Heart left ventricle (tissue), 16 donors: ENCODE data around the gene BTBD2. TPM values are rescaled to one million over a fixed set of nuclear protein-coding genes. Genes with fewer than 3 reads are reported as not detected.

ENCODE experiments used
- ATAC-seq, 4 donors: fragments of 200-7000 bp; cut with Tn5 transposase; one replicate each; pipeline ENCODE4 v1.9.1; 2020 to 2022; ENCODE audit warnings: moderate library complexity in 4 of 4, mild to moderate bottlenecking in 3 of 4, moderate number of reproducible peaks in 1 of 4
- DNase-seq, 5 donors: peaks; one replicate each; pipeline ENCODE4 v3.0.0-alpha.2; 2020
- H3K27ac ChIP-seq, 12 donors: fragments of 200-600 bp; sonication (generic) in 4 of 12; one replicate each; pipeline versions ENCODE4 v1.5.0 to v1.8.0; 2016 to 2022; ENCODE audit warnings: mild to moderate bottlenecking in 2 of 12
- H3K27me3 ChIP-seq, 9 donors: fragments of 200-600 bp; sonication (generic) in 2 of 9; one replicate each; pipeline versions ENCODE4 v1.5.1 to v1.8.0; 2016 to 2022; ENCODE audit warnings: mild to moderate bottlenecking in 3 of 9
- H3K36me3 ChIP-seq, 9 donors: fragments of 200-600 bp; sonication (generic) in 2 of 9; one replicate each; pipeline versions ENCODE4 v1.5.0 to v1.8.0; 2018 to 2022; ENCODE audit warnings: mild to moderate bottlenecking in 2 of 9
- H3K4me1 ChIP-seq, 12 donors: fragments of 200-600 bp; sonication (generic) in 4 of 12; one replicate each; pipeline versions ENCODE4 v1.5.0 to v1.8.0; 2016 to 2022; ENCODE audit warnings: mild to moderate bottlenecking in 3 of 12
- H3K4me3 ChIP-seq, 12 donors: fragments of 200-600 bp; sonication (generic) in 4 of 12; one replicate each; pipeline versions ENCODE4 v1.5.0 to v1.8.0; 2017 to 2022; ENCODE audit warnings: mild to moderate bottlenecking in 9 of 12, moderate library complexity in 4 of 12
- H3K9me3 ChIP-seq, 12 donors: fragments of 200-600 bp; sonication (generic) in 4 of 12; one replicate each; pipeline versions ENCODE4 v1.5.0 to v1.8.0; 2016 to 2022; ENCODE audit warnings: mild to moderate bottlenecking in 1 of 12
- CTCF ChIP-seq, 12 donors: fragments of 200-600 bp; sonication (generic) in 4 of 12; IDR thresholded peaks; one replicate each; pipeline versions ENCODE4 v1.5.0 to v1.8.0; 2018 to 2022; ENCODE audit warnings: antibody characterized with exemption in 12 of 12, mild to moderate bottlenecking in 5 of 12
- POLR2A ChIP-seq, 2 donors: fragments of 450-650 bp; IDR thresholded peaks; one replicate each; pipeline ENCODE4 v1.6.1; 2017; ENCODE audit warnings: antibody characterized with exemption in 2 of 2, mild to moderate bottlenecking in 2 of 2, moderate library complexity in 2 of 2
- WGBS, 4 donors: extraction: QIAGEN DNeasy Blood & Tissue Kit in 2 of 4; methylation state at CpG; one replicate each; pipeline versions ENCODE4 v1.1.5 to v1.1.7; 2013 to 2018; 5-methylcytosine and 5-hydroxymethylcytosine counted together
- intact Hi-C, 10 donors: fragments of 100-400 bp; cut with DNase I; formaldehyde crosslinking; loops; one replicate each; pipeline versions ENCODE4 v1.11.1 to v1.14.2; 2022
- polyA plus RNA-seq, 2 donors: library from polyadenylated mRNA; stranded (reverse); fragments of 200-250 nt; gene quantifications; one replicate each; pipeline ENCODE4 v1.2.3, GENCODE V29; 2013
- total RNA-seq, 9 donors: library from RNA; depleted of rRNA in 2 of 9; stranded (reverse); fragments of >200 nt in 2 of 9; fragmentation: NEBNext Ultra II Directional in 3 of 9; extraction: Animal tissue kit (Norgen Biotek cat#: 25700) in 3 of 9; gene quantifications; one replicate each; pipeline versions ENCODE4 v1.1.0 to v1.2.4, GENCODE V29; 2016 to 2023
- donor health status: ischemic (EF 13 %, LVEDD 7.1; RV severe dilation, severe dysfunction).
- donor health status: healthy with polysubstance abuse.
- donor health status: DM: no; HTN: yes; CAD: no.
- donor health status: DM: no; HTN: no; CAD: no.
- donor health status: ischemic (EF 25% LVEDD 6.9; RV normal size, moderate dysfunction).
- donor health status: ischemic (EF 25% LVEDD 5.7; RV mildly dilated, moderate dysfunction).
- donor health status: healthy.
- donor health status: DM: yes; HTN: yes; CAD: no.
- donor health status: ischemic (EF 35%, LVEDD 5.7; RV mildly dilated, moderate dysfunction).
- donor health status: nonischemic (EF 11% LVEDD 7.7; RV severe dilation, severe dysfunction).
- donor health status: DM: yes; HTN: yes; CAD: no.
- donor health status: PGD.
- donor health status: ischemic (EF 29% LVEDD 5.4; RV normal size, mild dysfunction).
- donor health status: nonischemic (EF 23%, LVEDD 6.1; RV moderate dilation, normal function).

Gene BTBD2
- total and polyA plus RNA-seq, 11 donors = 39.4 to 81.8 (median 51.8) TPM

GRCh38 chr19:2032296-2032941 lies 16.9 kb upstream of the BTBD2 start:
- Histone ChIP-seq H3K4me1 (peaks cover 0 to 59% (median 22%) of the 10 kb centered on the region in 12 donors), H3K4me3 (peak overlapping the region in 5 of 12 donors; percentile 4 to 36 (median 24))
- intact Hi-C loops = loop anchor here in 1 of 10 donors (1.0 kb wide), 1 partner anchor 10 kb away; no protein-coding TSS in a partner anchor

GRCh38 chr19:2027361-2027760 lies 11.8 kb upstream of the BTBD2 start:
- 80 to 87% (median 82%) methylated on average over 9 of the region's 9 CpGs for WGBS, 4 donors
- peaks cover 0 to 7% (median 0%) of the 10 kb centered on the region in 12 donors for H3K9me3 ChIP-seq
- ATAC-seq (no peak), DNase-seq (no peak)
- intact Hi-C loops = no loop called here
- H3K27ac ChIP-seq = peak overlapping the region in 1 of 12 donors; percentile 15
- H3K4me1 ChIP-seq = peaks cover 0 to 32% (median 16%) of the 10 kb centered on the region in 12 donors
- H3K27me3 ChIP-seq = no peaks in the 10 kb centered on the region
- no peaks in the 10 kb centered on the region for H3K36me3 ChIP-seq
- no peak overlapping the region for H3K4me3 ChIP-seq
- no peak for TF ChIP-seq POLR2A (IDR thresholded peaks at IDR 0.05)
- TF ChIP-seq CTCF (IDR thresholded peaks at IDR 0.05) = no peak

More at GRCh38 chr19:2032296-2032941, 16.9 kb upstream of the BTBD2 start:
- ATAC-seq = peak; percentile 90 to 96 (median 94)
- TF ChIP-seq CTCF (IDR thresholded peaks at IDR 0.05) (no peak), POLR2A (IDR thresholded peaks at IDR 0.05) (peak in 1 of 2 donors; percentile 63)
- Histone ChIP-seq H3K36me3 (peaks cover 0 to under 1% (median 0%) of the 10 kb centered on the region in 9 donors), H3K27ac (peak overlapping the region; percentile 86 to 99 (median 93)), H3K9me3 (peaks cover 0 to 13% (median 8%) of the 10 kb centered on the region in 12 donors), H3K27me3 (no peaks in the 10 kb centered on the region)
- peak; percentile 93 to 97 (median 96) for DNase-seq
- WGBS, 4 donors = 5 to 13% (median 11%) methylated on average over 17 to 19 of the region's 19 CpGs

GRCh38 chr19:2026770-2027169 lies 11.3 kb upstream of the BTBD2 start:
- intact Hi-C loops = no loop called here
- peak overlapping the region in 1 of 12 donors; percentile 15 for H3K27ac ChIP-seq
- no peaks in the 10 kb centered on the region for H3K36me3 ChIP-seq
- DNase-seq (no peak), ATAC-seq (no peak)
- TF ChIP-seq CTCF (IDR thresholded peaks at IDR 0.05) (no peak), POLR2A (IDR thresholded peaks at IDR 0.05) (no peak)
- no peak overlapping the region for H3K4me3 ChIP-seq
- 89 to 94% (median 93%) methylated on average over 10 of the region's 10 CpGs for WGBS, 4 donors
- H3K27me3 ChIP-seq = no peaks in the 10 kb centered on the region
- H3K9me3 ChIP-seq = peaks cover 0 to 7% (median 0%) of the 10 kb centered on the region in 12 donors
- H3K4me1 ChIP-seq = peaks cover 0 to 26% (median 10%) of the 10 kb centered on the region in 12 donors

GRCh38 chr19:2022289-2022688 lies 6.8 kb upstream of the BTBD2 start:
- DNase-seq (no peak), ATAC-seq (no peak)
- Histone ChIP-seq H3K36me3 (no peaks in the 10 kb centered on the region), H3K4me3 (no peak overlapping the region), H3K9me3 (peaks cover 0 to 7% (median 0%) of the 10 kb centered on the region in 12 donors), H3K4me1 (peaks cover 0 to 9% (median 3%) of the 10 kb centered on the region in 12 donors), H3K27ac (no peak overlapping the region), H3K27me3 (no peaks in the 10 kb centered on the region)
- TF ChIP-seq POLR2A (IDR thresholded peaks at IDR 0.05) (no peak), CTCF (IDR thresholded peaks at IDR 0.05) (no peak)
- intact Hi-C loops = loop anchor here in 1 of 10 donors (2.0 kb wide), 1 partner anchor 51 kb away; no protein-coding TSS in a partner anchor
- WGBS, 4 donors = 92 to 96% (median 93%) methylated on average over 2 of the region's 2 CpGs
